Astrocyte (in vitro differentiated cells and primary cell): ENCODE data around the gene PPP4R2.

Experiments
- EZH2 ChIP-seq: IDR thresholded peaks from 2 replicates; pipeline ENCODE4 v1.6.1; 2012; ENCODE audit warnings: mild to moderate bottlenecking, low read length, inconsistent platforms; ENCODE audit not compliant: insufficient read depth
- TF ChIP-seq, protein P1 (sequence below): IDR thresholded peaks from 2 replicates; pipeline ENCODE4 v1.5.1; 2011; ENCODE audit warnings: low read depth, mild to moderate bottlenecking, inconsistent platforms, low read length, moderate library complexity; ENCODE audit not compliant: insufficient read depth

DNA sequence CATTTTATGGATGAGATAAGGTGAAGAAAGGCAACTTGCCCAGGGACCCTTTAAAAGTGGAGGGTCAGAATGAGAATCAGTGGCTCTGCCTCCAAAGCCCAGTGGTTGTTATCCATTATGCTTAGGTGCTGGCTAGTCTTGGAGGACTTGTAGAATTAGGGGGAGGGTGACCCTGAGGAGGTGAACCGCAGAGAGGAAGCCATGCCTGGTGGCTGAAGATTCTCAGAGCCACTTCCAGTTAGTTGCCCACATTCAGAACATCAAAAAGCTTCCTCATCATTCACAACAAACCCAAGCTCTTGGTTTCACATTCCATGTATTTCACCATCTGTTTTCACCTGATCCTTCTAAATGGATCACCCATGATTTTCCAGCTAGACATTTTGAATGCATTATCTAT, 76.0 kb downstream of the PPP4R2 start:
- TF ChIP-seq, protein P1, sequence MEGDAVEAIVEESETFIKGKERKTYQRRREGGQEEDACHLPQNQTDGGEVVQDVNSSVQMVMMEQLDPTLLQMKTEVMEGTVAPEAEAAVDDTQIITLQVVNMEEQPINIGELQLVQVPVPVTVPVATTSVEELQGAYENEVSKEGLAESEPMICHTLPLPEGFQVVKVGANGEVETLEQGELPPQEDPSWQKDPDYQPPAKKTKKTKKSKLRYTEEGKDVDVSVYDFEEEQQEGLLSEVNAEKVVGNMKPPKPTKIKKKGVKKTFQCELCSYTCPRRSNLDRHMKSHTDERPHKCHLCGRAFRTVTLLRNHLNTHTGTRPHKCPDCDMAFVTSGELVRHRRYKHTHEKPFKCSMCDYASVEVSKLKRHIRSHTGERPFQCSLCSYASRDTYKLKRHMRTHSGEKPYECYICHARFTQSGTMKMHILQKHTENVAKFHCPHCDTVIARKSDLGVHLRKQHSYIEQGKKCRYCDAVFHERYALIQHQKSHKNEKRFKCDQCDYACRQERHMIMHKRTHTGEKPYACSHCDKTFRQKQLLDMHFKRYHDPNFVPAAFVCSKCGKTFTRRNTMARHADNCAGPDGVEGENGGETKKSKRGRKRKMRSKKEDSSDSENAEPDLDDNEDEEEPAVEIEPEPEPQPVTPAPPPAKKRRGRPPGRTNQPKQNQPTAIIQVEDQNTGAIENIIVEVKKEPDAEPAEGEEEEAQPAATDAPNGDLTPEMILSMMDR: no peak
- TF ChIP-seq EZH2: no peak
